Measurements from ENCODE around the gene THBS4. TPM values are rescaled to one million over a fixed set of nuclear protein-coding genes. Genes with fewer than 3 reads are reported as not detected.

THBS4 gene
- total RNA-seq, 2 experiments from 2014 or later: 1.7 to 1.8 TPM

Other genes starting within 250 kb of the THBS4 start
- gene MTX3, start 44.1 kb upstream of the THBS4 start, total RNA-seq: 10 to 100 TPM; 26.0 to 29.0 TPM
- gene SERINC5, start 220.7 kb downstream of the THBS4 start, total RNA-seq: 10 to 100 TPM; 26.5 to 27.8 TPM

All from activated CD8-positive, alpha-beta memory T cell treated with anti-CD3 and anti-CD28 coated beads for 36 hours (primary cell).